IMR-90 (cell line): ENCODE results near the gene PHKB. TPM values are rescaled to one million over a fixed set of nuclear protein-coding genes. Genes with fewer than 3 reads are reported as not detected.
A peak's percentile ranks its signal among the peaks of the same experiment; 100 is the strongest.

Source experiments
- ATAC-seq: fragments of 200-7000 bp; cut with Tn5 transposase; 2 replicates; pipeline ENCODE4 v1.9.1; 2020; ENCODE audit warnings: low read depth, mild to moderate bottlenecking, moderate library complexity
- BruUV-seq: library from RNA; stranded (reverse); fragments of 400-500 nt; replicated peaks from 2 replicates; lab custom pipeline; 2021; lab: Mats Ljungman, UMichigan
- CTCF ChIA-PET: fragments of 300-600 bp; formaldehyde crosslinking; extraction: SDS; loops from one replicate; lab custom pipeline; 2021; ENCODE audit warnings: antibody characterized with exemption; lab: Yijun Ruan, JAX
- POLR2A ChIA-PET: fragments of 300-600 bp; sonication (Branson Sonifier 250); formaldehyde crosslinking; loops from one replicate; lab custom pipeline; 2022; ENCODE audit warnings: antibody characterized with exemption; ENCODE audit not compliant: unreplicated experiment; lab: Charles Lee
- DNase-seq: peaks from one replicate; pipeline ENCODE4 v3.0.0; 2013
- H2AFZ ChIP-seq: replicated peaks from 2 replicates; pipeline ENCODE3; 2013; ENCODE audit warnings: low read length, mild to moderate bottlenecking; ENCODE audit not compliant: poor library complexity
- H2AK5ac ChIP-seq: 2 replicates; pipeline ENCODE4 v1.6.1; 2013; ENCODE audit warnings: low read depth, low read length, inconsistent platforms
- H2AK9ac ChIP-seq: replicated peaks from 2 replicates; pipeline ENCODE3; 2013; ENCODE audit warnings: mild to moderate bottlenecking, low read depth, low read length, moderate library complexity; ENCODE audit not compliant: poor library complexity
- H2BK120ac ChIP-seq: 2 replicates; pipeline ENCODE4 v1.6.1; 2013; ENCODE audit warnings: low read depth, low read length, inconsistent platforms
- H2BK15ac ChIP-seq: 3 replicates; pipeline ENCODE4 v1.6.1; 2013; ENCODE audit warnings: low read depth, low read length, inconsistent platforms
- H2BK20ac ChIP-seq: 2 replicates; pipeline ENCODE4 v1.6.1; 2013; ENCODE audit warnings: low read depth, mild to moderate bottlenecking, inconsistent platforms, low read length, moderate library complexity
- H2BK5ac ChIP-seq: 2 replicates; pipeline ENCODE4 v1.6.1; 2013; ENCODE audit warnings: mild to moderate bottlenecking, low read depth, low read length, inconsistent platforms; ENCODE audit not compliant: poor library complexity, severe bottlenecking
- H3K14ac ChIP-seq: replicated peaks from 2 replicates; pipeline ENCODE4 v1.6.1; 2013; ENCODE audit warnings: low read depth, low read length, inconsistent platforms
- H3K18ac ChIP-seq: 2 replicates; pipeline ENCODE4 v1.6.1; 2013; ENCODE audit warnings: low read depth, low read length, control low read depth
- H3K23ac ChIP-seq: 2 replicates; pipeline ENCODE4 v1.6.1; 2013; ENCODE audit warnings: low read depth, low read length, inconsistent platforms
- H3K27ac ChIP-seq: 2 replicates; pipeline ENCODE4 v1.5.1; 2013; ENCODE audit warnings: mild to moderate bottlenecking, control low read depth, low read length; ENCODE audit not compliant: insufficient read depth
- H3K27me3 ChIP-seq: 2 replicates; pipeline ENCODE4 v1.6.1; 2013; ENCODE audit warnings: low read length; ENCODE audit not compliant: control insufficient read depth, insufficient read depth
- H3K36me3 ChIP-seq: 2 replicates; pipeline ENCODE4 v1.6.1; 2013; ENCODE audit warnings: low read length, mixed read lengths; ENCODE audit not compliant: control insufficient read depth, insufficient read depth
- H3K4ac ChIP-seq: 2 replicates; pipeline ENCODE4 v1.6.1; 2013; ENCODE audit warnings: low read depth, low read length, inconsistent platforms
- H3K4me1 ChIP-seq: 2 replicates; pipeline ENCODE4 v1.6.1; 2013; ENCODE audit warnings: low read length, mixed read lengths; ENCODE audit not compliant: control insufficient read depth, insufficient read depth
- H3K4me2 ChIP-seq: 2 replicates; pipeline ENCODE4 v1.6.1; 2013; ENCODE audit warnings: low read depth, mild to moderate bottlenecking, control low read depth, low read length, moderate library complexity
- H3K4me3 ChIP-seq: 2 replicates; pipeline ENCODE4 v1.5.1; 2013; ENCODE audit warnings: low read depth, mild to moderate bottlenecking, control low read depth, low read length, moderate library complexity; ENCODE audit not compliant: insufficient read depth
- H3K56ac ChIP-seq: 2 replicates; pipeline ENCODE4 v1.6.1; 2013; ENCODE audit warnings: low read length, inconsistent platforms; ENCODE audit not compliant: insufficient read depth; ENCODE audit errors: extremely low read depth
- H3K79me1 ChIP-seq, 2 experiments: 2 replicates each; pipeline ENCODE4 v1.6.1; 2013; ENCODE audit warnings: low read length in 2 of 2, inconsistent platforms in 1 of 2, low read depth in 1 of 2
- H3K9ac ChIP-seq: 2 replicates; pipeline ENCODE4 v1.6.1; 2013; ENCODE audit warnings: low read depth, low read length, control low read depth
- H3K9me1 ChIP-seq: 2 replicates; pipeline ENCODE4 v1.6.1; 2013; ENCODE audit warnings: low read length, inconsistent platforms; ENCODE audit not compliant: insufficient read depth
- H3K9me3 ChIP-seq: 2 replicates; pipeline ENCODE4 v1.6.1; 2013; ENCODE audit warnings: low read length; ENCODE audit not compliant: control insufficient read depth, insufficient read depth
- H4K20me1 ChIP-seq: 2 replicates; pipeline ENCODE4 v1.6.1; 2013; ENCODE audit warnings: low read length, inconsistent platforms; ENCODE audit not compliant: insufficient read depth
- H4K5ac ChIP-seq: 2 replicates; pipeline ENCODE4 v1.6.1; 2013; ENCODE audit warnings: mild to moderate bottlenecking, low read depth, low read length, control low read depth
- H4K8ac ChIP-seq, 2 experiments: 2 replicates each; pipeline ENCODE4 v1.6.1; 2013; ENCODE audit warnings: low read depth in 2 of 2, low read length in 2 of 2, control low read depth in 1 of 2, inconsistent platforms in 1 of 2
- H4K91ac ChIP-seq: 2 replicates; pipeline ENCODE4 v1.6.1; 2013; ENCODE audit warnings: low read depth, low read length, inconsistent platforms; ENCODE audit not compliant: insufficient read depth
- BHLHE40 ChIP-seq: fragments of 150-350 bp; IDR thresholded peaks from 2 replicates; pipeline ENCODE4 v1.6.1; 2016; ENCODE audit warnings: mild to moderate bottlenecking, low read depth, low read length
- CEBPB ChIP-seq: IDR thresholded peaks from 2 replicates; pipeline ENCODE4 v1.6.1; 2012; ENCODE audit warnings: low read depth, low read length, improper control_type of control experiment
- FOS ChIP-seq: fragments of 150-350 bp; IDR thresholded peaks from 2 replicates; pipeline ENCODE4 v1.6.1; 2016; ENCODE audit warnings: low read depth, low read length
- POLR2A ChIP-seq: IDR thresholded peaks from 2 replicates; pipeline ENCODE4 v1.6.1; 2012; ENCODE audit warnings: mild to moderate bottlenecking, low read depth, low read length
- RFX5 ChIP-seq: IDR thresholded peaks from 2 replicates; pipeline ENCODE4 v1.8.0; 2012; ENCODE audit warnings: low read depth, mild to moderate bottlenecking, low read length, moderate library complexity
- SMC3 ChIP-seq: fragments of 150-350 bp; IDR thresholded peaks from 2 replicates; pipeline ENCODE4 v1.6.1; 2016; ENCODE audit warnings: low read depth, mild to moderate bottlenecking, antibody characterized with exemption, low read length, moderate library complexity
- WGBS, 2 experiments: methylation state at CpG; one replicate each; pipeline versions ENCODE4 v1.1.5 to v1.1.7; 2013; ENCODE audit warnings: missing lambda C conversion rate in 2 of 2; ENCODE audit not compliant: insufficient read length in 1 of 2; ENCODE audit errors: extremely low coverage in 2 of 2; 5-methylcytosine and 5-hydroxymethylcytosine counted together
- dilution Hi-C: fragments of 300-500 bp; cut with HindIII; formaldehyde crosslinking; loops from one replicate; pipeline ENCODE4 v1.14.3; 2018; ENCODE audit warnings: low sequenced_read_pairs; ENCODE audit not compliant: unreplicated experiment
- in situ Hi-C: fragments of 300-500 bp; cut with MboI; formaldehyde crosslinking; loops from 3 replicates; pipeline ENCODE4 v1.14.3; 2019; ENCODE audit warnings: low sequenced_read_pairs, inconsistent platforms, mixed read lengths
- intact Hi-C: fragments of 100-400 bp; cut with micrococcal nuclease; formaldehyde crosslinking; loops from 2 replicates; pipeline ENCODE4 v1.10.0; 2022
- polyA plus RNA-seq, 3 experiments: library from polyadenylated mRNA; depleted of rRNA; stranded (reverse); fragments of >200 nt; gene quantifications; 2 replicates each; pipeline ENCODE4 v1.2.3, GENCODE V29; 2012; ENCODE audit warnings: low replicate concordance in 1 of 3
- total RNA-seq: library from RNA; depleted of rRNA; stranded (reverse); fragments of >200 nt; gene quantifications from 2 replicates; pipeline ENCODE4 v1.2.3, GENCODE V29; 2012

PHKB gene
- total and polyA plus RNA-seq, 2 of the 4 experiments (the other 2 are of a cell fraction): 24.2 to 58.6 TPM

- no peak overlapping the region for H2BK5ac ChIP-seq
- POLR2A ChIA-PET: no interaction called here
- H3K9me3 ChIP-seq: no peaks in the 10 kb centered on the region
- no peak overlapping the region for H2AFZ ChIP-seq
- H4K5ac ChIP-seq: no peak overlapping the region
- no peaks in the 10 kb centered on the region for H4K20me1 ChIP-seq
- H2BK20ac ChIP-seq: no peak overlapping the region
- in situ Hi-C loops (no loop called here), intact Hi-C loops (no loop called here), dilution Hi-C loops (no loop called here)
- H3K23ac ChIP-seq: 0 out of 2 replicates have a peak overlapping the region, but pooled peaks have one; percentile 68
- H3K4me1 ChIP-seq: peaks cover 7% of the 10 kb centered on the region; the same call in 1 of the 2 replicates
- no peak overlapping the region for H4K8ac ChIP-seq
- H2AK9ac ChIP-seq: no peak overlapping the region
- H3K4me3 ChIP-seq: no peak overlapping the region
- no peak overlapping the region for H4K91ac ChIP-seq
- no peaks in the 10 kb centered on the region for H3K9me1 ChIP-seq
- H3K18ac ChIP-seq: no peak overlapping the region
- no peak overlapping the region for H3K9ac ChIP-seq
- H3K27ac ChIP-seq: no peak overlapping the region
- peaks cover 0 to 9% of the 10 kb centered on the region in 2 experiments; a peak in 2 of 4 replicates for H3K79me1 ChIP-seq
- no CpG with 5 or more reads among the region's 4 CpGs for whole genome bisulfite sequencing, 2 experiments
- H3K14ac ChIP-seq: 0 out of 2 replicates have a peak overlapping the region, but pooled peaks have one; percentile 34
- H2AK5ac ChIP-seq: no peak overlapping the region
- H3K4me2 ChIP-seq: no peak overlapping the region; the same call in 1 of the 2 replicates
- no peaks in the 10 kb centered on the region for H3K27me3 ChIP-seq
- H3K36me3 ChIP-seq: no peaks in the 10 kb centered on the region; the same call in 1 of the 2 replicates
- H3K56ac ChIP-seq: no peak overlapping the region
- H2BK120ac ChIP-seq: no peak overlapping the region
- BruUV-seq: no TSS peak
- H3K4ac ChIP-seq: peak overlapping the region; percentile 25; the same call in 1 of the 2 replicates
- ATAC-seq (no peak; the same call in 1 of the 2 replicates), DNase-seq (no peak)
- CTCF ChIA-PET: interaction anchor here (0.6 kb wide), 1 partner anchor 516 kb away, joined by 4 read pairs; no protein-coding TSS in a partner anchor
- no peak for TF ChIP-seq CEBPB
- TF ChIP-seq POLR2A: no peak
- TF ChIP-seq FOS: no peak
- TF ChIP-seq BHLHE40: no peak
- TF ChIP-seq RFX5: no peak
- no peak for TF ChIP-seq SMC3
- H2BK15ac ChIP-seq: no peak overlapping the region
Observed at GRCh38 chr16:47643323-47644000, 182.3 kb downstream of the PHKB start.
